Frontal cortex (tissue), 4 donors: Measurements from ENCODE around the gene PRDX5. TPM values are rescaled to one million over a fixed set of nuclear protein-coding genes. Genes with fewer than 3 reads are reported as not detected.
"Not testable (repeated sequence)": the region's sequence is repeated elsewhere in the genome, so short reads cannot be mapped to it uniquely, and the experiment has no call there.

Experiments
- DNase-seq, 2 donors: peaks; one replicate each; pipeline ENCODE4 v3.0.0; 2012; ENCODE audit warnings: low spot score in 2 of 2
- FAIRE-seq: peaks from 2 replicates; lab custom pipeline; 2012; peaks lifted over from hg19 to GRCh38; lab: Jason Lieb, UNC
- total RNA-seq: library from RNA; depleted of rRNA; stranded (reverse); fragments of >200 nt; gene quantifications from one replicate; pipeline ENCODE4 v1.2.3, GENCODE V29; 2014
- donor health status: control.
- donor health status: control.
- donor health status: control.

The PRDX5 gene
- total RNA-seq, 1 donor from 2014 or later = 129 TPM

- no peak for FAIRE-seq
- no peak for DNase-seq
These were observed 3.1 kb downstream of the PRDX5 start for GRCh38 chr11:64321026-64321425.

- no peak for FAIRE-seq
- no peak for DNase-seq
These were observed 3.6 kb downstream of the PRDX5 start for GRCh38 chr11:64321533-64321932.

DNA sequence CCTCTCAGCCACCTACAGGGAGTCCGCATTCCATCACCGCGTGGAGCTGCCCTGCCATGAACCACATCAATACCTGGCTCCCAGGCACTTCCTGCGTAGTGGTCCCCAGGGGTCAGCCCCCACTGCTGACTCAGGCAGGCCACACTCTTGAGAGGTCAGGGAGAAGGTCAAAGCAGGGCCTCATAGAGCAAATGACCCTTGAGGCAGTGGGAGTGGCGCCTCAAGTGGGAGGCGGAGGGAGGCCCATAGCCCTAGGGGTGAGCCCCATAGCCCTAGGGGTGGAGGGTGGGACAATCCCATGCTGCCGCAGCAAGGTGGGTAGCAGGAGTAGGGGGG lies 5.0 kb downstream of the PRDX5 start:
- DNase-seq (no peak), FAIRE-seq (no peak)

GRCh38 chr11:64323373-64323772 lies 5.5 kb downstream of the PRDX5 start:
- FAIRE-seq (no peak), DNase-seq (no peak)

- not testable (repeated sequence) for FAIRE-seq, DNase-seq
These were observed 6.1 kb downstream of the PRDX5 start for GRCh38 chr11:64323984-64324383.

GRCh38 chr11:64324692-64325469 lies 7.0 kb downstream of the PRDX5 start:
- DNase-seq = no peak
- FAIRE-seq = no peak

DNA sequence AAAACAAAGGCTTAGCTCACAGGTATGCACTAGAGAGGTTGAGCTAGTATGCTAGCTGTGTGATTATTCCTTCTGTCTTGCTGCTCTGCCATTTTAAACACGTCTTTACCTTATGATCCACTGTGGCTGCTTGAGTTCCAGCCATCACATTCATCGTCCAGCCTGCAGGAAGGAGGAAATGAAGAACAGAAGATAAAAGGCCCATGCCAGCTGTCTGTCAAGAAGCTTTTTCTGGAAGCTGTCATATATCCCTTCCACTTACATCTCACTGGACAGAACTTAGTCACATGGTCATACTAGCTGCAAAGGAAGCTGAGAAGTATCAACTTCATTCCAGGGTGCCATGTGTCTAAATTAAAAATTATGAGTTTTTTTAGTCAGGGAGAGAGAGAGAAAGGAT lies 9.5 kb downstream of the PRDX5 start:
- no peak for DNase-seq
- FAIRE-seq = no peak

GRCh38 chr11:64327993-64328392 lies 10.1 kb downstream of the PRDX5 start:
- no peak for FAIRE-seq
- DNase-seq = no peak

DNA sequence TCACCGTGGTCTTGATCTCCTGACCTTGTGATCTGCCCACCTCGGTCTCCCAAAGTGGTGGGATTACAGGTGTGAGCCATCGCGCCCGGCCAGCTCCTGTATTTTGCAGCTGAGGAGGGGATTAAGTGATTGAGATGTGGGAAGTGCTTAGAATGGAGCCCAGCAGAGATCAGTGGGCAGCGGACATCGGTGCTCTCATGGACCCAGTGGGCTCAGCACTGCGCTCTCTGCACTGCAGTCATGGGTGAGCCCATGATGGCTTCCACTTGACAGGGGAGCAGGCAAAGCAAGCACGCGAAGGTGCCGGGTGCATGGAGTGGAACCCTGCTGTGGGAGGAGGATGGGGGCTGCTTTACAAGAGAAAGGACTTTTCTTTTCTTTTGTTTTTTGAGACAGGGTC lies 13.0 kb downstream of the PRDX5 start:
- DNase-seq (no peak), FAIRE-seq (no peak)

DNA sequence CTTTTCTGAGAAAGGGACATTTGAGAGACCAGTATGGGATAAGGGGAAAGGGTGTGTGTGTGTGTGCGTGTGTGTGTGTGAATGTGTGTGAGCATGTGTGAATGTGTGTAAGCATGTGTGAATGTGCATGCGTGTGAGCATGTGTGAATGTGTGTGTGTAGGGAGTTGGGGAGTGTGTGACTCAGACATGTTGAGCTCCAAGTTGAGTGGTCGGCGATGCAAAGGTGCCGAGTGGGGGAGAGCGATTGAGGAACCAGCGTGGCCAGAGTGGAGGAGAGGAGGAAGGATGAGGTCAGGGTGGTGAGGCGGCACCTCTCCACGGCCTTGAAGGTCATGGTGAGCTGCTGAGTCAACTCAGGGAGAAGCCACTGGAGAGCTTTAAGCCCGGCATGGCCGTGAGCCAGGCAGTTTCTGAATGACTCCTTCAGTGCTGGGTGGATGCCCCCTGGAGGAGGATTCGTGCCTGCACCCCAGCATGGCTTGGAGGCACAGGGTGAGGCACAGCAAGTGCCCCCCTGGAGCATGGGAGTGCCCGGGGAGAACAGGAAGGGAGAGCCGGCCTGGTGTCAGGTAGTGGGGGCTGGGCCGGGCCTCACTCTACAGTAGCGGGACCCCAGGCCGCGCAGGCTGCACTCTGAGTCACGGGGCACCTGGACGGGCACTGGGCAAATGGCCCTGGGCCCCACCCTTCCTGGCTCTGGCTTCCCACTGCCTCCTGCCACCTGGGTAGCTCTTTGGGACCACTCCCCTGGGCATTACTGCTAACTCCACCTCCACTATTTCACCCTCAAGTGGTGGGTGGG lies 13.8 kb downstream of the PRDX5 start:
- DNase-seq = peak in 1 of 2 donors; percentile 67
- no peak for FAIRE-seq

DNA sequence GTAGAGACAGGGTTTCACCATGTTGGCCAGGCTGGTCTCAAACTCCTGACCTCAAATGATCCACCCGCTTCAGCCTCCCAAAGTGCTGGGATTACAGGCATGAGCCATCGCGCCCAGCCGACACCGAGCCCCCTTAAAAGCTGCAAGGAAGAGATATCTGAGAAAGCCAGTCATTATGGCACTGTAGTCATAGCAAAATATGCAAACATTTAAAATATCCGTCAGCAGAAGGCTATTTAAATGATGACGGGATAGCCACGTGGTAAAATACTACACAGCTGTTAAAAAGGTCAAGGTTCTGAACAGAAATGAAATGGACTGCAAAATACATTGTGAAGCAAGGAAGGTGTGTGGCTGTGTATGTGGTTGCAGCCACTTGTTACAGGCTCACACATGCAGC lies 15.6 kb downstream of the PRDX5 start:
- no peak for FAIRE-seq
- no peak for DNase-seq

GRCh38 chr11:64334764-64335735 lies 17.1 kb downstream of the PRDX5 start:
- no peak for DNase-seq
- no peak for FAIRE-seq

- DNase-seq (no peak), FAIRE-seq (no peak)
These were observed 19.8 kb downstream of the PRDX5 start for GRCh38 chr11:64337538-64338249.

- FAIRE-seq = no peak
- no peak for DNase-seq
These were observed 20.8 kb downstream of the PRDX5 start for GRCh38 chr11:64338716-64339115.

DNA sequence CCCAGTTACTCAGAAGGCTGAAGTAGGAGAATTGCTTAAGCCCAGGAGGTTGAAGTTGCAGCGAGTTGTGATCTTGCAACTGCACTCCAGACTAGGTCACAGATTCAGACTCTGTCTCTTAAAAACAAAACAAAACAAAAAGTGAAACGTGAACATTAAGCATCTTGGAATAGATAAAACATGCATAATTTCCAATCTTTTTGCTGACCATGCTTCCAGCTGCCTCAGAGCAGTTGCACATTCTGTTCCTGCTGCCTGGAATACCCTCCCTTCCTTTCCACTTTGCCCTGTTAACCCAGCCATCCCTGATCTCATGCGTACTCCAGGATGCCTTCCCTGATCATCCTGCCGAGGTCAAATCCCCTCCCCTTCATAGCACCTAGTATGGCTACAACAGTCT lies 21.4 kb downstream of the PRDX5 start:
- FAIRE-seq (no peak), DNase-seq (no peak)

GRCh38 chr11:64339754-64340408 lies 22.0 kb downstream of the PRDX5 start, which contains the start of gene CCDC88B:
Gene CCDC88B, plus strand, starts transcription at chr11:64340204. Its CDS starts 63 bp downstream, at chr11:64340267.
- FAIRE-seq (no peak), DNase-seq (no peak)

DNA sequence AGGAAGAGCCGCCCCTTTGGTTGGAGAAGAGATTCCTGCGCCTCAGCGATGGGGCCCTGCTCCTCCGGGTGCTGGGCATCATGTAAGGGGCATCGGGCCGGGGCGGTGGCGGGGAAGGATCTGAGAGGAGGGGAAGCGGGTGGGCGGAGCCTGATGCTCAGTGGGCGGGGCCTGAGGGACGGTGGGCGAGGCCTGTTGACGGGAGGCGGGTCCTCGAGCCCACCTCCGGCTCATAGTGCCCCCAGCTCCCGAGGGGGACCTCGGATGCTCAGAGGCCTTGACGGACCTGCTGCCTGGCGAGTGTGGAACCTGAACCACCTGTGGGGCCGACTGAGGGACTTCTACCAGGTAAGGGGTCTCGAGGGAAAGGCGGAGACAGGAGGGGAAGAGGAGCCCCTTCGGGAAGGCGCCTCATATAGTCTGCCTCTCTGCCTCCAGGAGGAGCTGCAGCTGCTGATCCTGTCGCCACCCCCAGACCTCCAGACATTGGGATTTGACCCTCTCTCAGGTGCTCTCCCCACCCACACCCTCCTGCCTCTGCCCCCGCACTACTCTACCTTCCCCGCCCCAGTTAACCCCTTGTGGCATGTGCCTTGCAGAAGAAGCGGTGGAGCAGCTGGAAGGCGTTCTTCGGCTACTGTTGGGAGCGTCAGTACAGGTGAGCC lies 22.9 kb downstream of the PRDX5 start:
- no peak for FAIRE-seq
- DNase-seq = no peak

DNA sequence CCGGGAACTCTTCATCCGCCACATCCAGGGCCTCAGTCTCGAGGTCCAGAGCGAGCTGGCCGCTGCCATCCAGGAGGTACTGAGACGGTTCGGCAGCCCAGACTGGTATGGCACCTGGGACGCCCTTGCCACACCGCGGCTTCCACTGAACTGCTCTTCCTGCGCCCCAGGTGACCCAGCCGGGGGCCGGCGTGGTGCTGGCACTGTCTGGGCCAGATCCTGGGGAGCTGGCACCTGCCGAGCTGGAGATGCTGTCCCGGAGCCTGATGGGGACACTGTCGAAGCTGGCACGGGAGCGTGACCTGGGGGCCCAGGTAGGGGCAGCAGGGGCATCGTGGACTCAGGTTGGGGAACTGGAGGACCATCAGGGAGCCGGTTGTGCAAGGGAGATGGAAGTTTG lies 23.5 kb downstream of the PRDX5 start:
- FAIRE-seq (no peak), DNase-seq (no peak)
